Measurements from ENCODE around the gene OCRL.

OCRL gene

DNA sequence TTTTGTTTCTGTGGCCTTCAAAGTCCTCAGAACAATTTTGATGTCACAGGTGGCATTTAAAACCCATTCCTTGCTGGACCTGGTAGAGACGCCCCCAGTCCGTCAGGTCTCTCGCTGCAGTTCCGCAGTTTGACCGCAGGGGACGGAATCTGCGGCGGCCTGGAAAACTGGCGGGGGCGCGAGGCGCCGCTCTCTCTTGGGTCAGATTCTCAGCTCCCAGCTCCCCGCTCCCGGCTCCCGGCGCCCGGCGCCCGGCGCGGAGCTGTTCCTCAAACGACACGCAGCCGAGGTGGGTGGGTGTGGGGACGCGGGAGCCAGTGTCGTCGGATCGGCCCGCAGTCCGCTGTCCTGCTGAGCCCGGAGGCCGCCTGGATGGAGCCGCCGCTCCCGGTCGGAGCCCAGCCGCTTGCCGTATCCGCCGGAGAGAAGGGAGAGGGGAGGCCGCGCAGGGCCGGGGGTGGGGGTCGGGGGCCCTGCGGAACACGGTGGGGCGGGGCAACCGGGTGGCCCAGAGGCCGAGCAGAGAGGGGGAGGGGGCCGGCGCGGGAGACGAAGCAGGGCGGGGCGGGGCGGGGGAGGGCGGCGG lies at the start of gene OCRL:
Gene OCRL, plus strand, starts transcription at position 192 of the 586 bp plus-strand sequence. Its CDS starts 181 bp downstream, at position 373.
- DNase-seq (ENCODE audit: low read depth in 3 of 3) = peak; percentile 18 to 20 (median 18)

GRCh38 chrX:129490330-129490729 lies 49.7 kb upstream of the OCRL start:
- DNase-seq (ENCODE audit: low read depth in 3 of 3) = no peak

GRCh38 chrX:129493643-129494042 lies 46.4 kb upstream of the OCRL start:
- DNase-seq (ENCODE audit: low read depth in 3 of 3) = no peak

DNA sequence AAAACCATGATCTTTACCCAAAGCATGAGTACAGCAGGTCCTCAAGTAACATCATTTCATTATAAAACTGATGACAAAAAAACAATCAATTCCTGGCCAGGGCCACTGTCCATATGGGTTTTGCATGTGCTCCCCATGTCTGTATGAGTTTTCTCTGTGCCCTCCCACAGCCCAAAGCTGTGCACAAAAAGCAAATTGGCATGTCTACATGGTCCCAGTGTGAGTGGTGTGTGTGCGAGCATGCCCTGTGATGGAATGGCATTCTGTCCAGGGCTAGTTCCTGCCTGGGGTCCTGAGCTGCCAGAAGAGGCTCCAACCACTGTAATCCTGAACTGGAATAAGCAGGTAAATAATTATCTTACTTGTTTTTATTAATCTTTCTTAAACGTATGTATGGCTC lies 45.2 kb upstream of the OCRL start:
- DNase-seq (ENCODE audit: low read depth in 3 of 3) = no peak

DNA sequence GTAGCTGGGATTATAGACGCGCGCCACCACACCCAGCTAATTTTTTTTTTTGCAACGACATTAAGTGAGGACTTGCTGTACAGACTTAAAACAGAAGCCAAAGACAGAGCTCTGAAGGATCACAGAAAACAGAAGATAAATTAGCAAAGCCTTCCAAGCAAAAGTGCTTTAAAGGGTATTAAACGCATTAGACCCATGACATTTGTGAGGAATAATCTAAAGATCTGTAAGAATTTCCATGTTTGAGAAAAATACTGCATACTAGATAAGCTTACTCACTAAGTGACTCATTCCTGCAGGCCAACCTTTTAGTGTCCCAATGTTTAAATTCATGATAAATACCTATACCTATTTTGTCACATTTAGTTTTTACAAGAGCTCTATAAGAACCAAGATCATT lies 44.2 kb upstream of the OCRL start:
- DNase-seq (ENCODE audit: low read depth in 3 of 3) = no peak

- DNase-seq (ENCODE audit: low read depth in 3 of 3) = no peak
These were observed 43.4 kb upstream of the OCRL start for GRCh38 chrX:129496625-129497024.

- DNase-seq (ENCODE audit: low read depth in 3 of 3) = no peak
These were observed 42.8 kb upstream of the OCRL start for GRCh38 chrX:129497146-129497843.

GRCh38 chrX:129510331-129510730 lies 29.7 kb upstream of the OCRL start:
- DNase-seq (ENCODE audit: low read depth in 3 of 3) = no peak

DNA sequence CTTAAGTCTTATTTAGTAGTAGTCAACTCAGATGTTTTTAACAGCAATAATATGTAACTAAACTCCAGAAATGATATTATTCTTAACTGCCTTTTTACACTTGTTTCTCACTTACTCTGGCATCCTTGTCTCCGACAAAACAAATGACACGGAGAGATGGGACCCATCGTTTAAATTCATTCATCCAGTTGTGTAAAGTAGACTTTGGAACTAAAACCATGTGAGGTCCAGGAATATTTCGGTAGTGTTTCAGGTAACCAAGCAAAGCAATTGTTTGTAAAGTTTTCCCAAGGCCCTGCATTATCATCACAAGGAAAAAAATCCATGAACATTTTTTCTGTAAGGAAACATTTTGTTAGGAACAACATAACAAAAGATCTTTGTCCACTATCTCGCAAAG lies 28.4 kb upstream of the OCRL start:
- DNase-seq (ENCODE audit: low read depth in 3 of 3) = no peak

GRCh38 chrX:129512409-129512808 lies 27.6 kb upstream of the OCRL start:
- no peak for DNase-seq (ENCODE audit: low read depth in 3 of 3)

- no peak for DNase-seq (ENCODE audit: low read depth in 3 of 3)
These were observed 23.7 kb upstream of the OCRL start for GRCh38 chrX:129516402-129516801.

GRCh38 chrX:129520151-129520550 lies 19.9 kb upstream of the OCRL start:
- no peak for DNase-seq (ENCODE audit: low read depth in 3 of 3)

DNA sequence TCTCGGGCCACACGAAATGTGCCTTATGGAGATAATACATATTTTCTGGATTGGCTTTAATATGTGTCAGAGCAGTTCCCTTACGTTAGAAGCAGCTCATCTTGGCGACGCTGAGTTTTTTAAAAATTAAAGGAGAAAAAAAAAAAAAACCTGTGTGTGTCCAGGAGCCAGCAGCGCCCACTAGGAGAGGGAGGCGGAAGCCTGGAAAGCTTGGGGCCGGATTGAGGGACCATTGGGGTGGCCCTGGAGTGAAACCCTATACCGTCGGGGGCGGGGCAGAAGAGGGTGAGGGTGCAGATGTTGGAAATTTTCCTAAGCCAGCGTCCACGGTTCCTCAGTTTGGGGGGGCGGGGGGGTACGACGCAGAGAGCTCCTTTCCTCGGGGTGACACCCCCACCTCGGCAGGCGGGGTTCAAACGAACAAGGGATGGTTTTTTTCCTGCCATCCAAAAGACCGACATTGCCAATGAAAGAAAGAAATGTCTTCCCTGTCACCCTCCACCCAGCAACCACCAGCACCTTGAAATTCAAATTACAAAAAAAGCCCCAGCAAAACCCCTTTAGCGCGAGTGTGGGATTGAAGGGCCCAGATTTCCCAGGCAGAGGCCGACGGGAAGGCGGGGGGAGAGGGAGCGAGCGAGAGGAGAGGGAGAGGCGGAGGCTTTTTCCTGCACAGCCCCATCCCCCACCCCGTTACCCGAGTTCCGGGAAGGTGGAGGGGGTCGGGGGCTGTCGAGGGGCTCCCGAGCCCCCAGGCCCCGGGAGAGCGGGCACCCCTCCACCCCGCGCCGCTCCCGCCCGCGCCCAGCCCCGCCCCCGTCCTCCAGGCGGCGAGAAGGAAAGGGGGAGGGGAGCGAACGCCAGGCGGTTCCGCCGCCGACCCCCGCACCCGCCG lies 17.6 kb upstream of the OCRL start:
- DNase-seq (ENCODE audit: low read depth in 3 of 3) = no peak

DNA sequence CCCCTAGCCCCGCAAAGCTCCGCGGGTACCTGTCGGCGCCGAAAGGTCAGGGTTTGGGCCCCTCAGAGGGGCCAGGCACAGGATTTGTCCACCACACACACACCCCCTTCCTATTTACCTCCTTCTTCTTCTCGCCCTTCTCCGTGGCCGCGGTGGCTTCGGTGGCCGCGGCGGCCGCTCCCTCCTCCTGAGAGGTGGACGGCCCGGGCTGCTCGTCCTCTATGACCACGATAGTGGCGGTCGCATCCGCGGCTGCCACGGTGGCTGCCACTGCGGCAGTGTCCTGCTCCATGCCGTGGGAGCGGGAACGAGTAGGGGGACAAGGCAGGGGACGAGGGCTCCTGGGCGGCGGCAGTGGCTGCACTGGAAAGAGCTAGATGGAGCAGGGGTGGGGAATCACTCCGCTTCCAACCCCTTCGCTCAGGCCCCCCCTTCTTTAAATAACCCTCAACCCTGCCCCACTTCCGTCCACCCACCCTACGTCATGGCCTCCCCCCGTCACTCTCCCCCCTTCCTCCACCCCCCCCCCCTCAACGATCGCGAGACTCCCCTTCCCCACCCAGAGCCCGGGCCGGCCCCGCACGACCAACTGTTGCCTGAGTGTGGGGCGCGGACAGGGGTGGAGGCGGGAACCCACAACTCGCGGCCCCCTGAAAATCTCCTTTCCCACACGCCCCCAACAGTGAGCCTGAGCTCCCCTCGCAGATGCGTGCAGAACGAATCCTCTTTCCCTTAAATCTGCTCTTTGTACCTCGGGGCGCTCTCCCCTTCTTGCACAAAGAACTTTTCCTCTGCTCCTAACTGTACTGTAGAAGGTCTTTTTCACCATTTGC lies 16.8 kb upstream of the OCRL start, which contains the start of gene SMARCA1:
Gene SMARCA1, minus strand, starts transcription at position 412 of the 833 bp plus-strand sequence. Its CDS starts 120 bp downstream, at position 292.
- no peak for DNase-seq (ENCODE audit: low read depth in 3 of 3)

GRCh38 chrX:129524250-129524850 lies 15.7 kb upstream of the OCRL start:
- DNase-seq (ENCODE audit: low read depth in 3 of 3) = no peak

DNA sequence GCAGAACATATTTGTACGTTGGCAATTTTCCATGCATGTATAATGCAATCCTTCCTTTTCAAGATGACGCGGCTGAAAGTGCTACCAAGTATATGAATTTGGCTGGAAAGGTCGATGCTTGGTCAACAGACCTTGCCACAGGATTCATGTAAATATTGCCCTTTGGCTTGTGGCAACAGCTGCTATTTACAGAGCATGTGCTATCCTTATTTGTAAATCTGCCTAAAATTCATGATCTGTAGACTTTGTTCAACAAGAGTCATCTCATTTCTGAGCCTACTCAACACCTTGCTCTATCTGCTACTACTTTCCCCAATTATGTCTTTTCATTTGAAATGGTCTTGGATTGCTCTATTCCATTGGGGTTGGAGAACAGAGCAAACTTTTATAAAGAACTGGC lies 14.9 kb upstream of the OCRL start:
- no peak for DNase-seq (ENCODE audit: low read depth in 3 of 3)

GRCh38 chrX:129525896-129526295 lies 14.2 kb upstream of the OCRL start:
- no peak for DNase-seq (ENCODE audit: low read depth in 3 of 3)

DNA sequence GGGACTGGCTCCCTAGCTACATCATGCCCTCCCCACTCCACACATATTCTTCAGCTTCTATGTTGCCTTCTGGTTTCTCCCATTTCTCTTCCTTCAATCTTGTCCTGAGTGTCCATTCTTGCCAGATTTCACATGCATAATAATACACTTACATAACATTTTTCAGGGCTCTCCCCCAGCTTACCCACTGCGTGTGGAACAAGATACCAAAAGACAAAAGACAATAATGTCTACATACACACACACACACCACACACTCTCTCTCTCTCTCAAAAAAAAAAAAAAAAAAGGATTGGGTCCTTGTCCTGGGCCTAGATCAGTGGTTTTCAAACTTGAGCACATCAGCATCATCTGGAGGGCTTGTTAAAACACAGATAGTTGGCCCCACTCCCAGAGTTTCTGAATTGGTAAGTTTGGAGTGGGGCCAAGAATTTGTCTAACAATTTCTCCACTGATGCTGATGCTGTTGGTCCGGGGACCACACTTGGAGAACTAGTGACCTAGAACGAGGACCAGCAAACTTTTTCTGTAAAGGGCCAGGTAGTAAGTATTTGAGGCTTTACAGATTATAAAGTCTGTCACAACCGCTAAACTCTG lies 10.3 kb upstream of the OCRL start:
- DNase-seq (ENCODE audit: low read depth in 3 of 3) = no peak

DNA sequence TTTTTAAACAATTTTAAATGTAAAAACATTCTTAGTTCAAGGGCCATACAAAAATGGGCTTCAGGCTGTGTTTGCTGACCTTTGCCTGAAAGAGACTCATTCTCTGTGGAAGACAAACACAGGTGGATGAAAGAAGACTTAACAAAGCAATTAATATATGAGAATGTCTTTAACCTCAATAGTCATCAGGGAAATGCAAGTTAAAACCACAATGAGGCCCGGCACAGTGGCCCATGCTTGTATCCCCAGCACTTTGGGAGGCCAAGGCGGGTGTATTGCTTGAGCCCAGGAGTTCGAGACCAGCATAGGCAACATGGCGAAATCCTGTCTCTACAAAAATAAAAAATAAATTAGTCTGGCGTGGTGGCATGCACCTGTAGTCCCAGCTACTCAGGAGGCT lies 9.6 kb upstream of the OCRL start:
- no peak for DNase-seq (ENCODE audit: low read depth in 3 of 3)

DNA sequence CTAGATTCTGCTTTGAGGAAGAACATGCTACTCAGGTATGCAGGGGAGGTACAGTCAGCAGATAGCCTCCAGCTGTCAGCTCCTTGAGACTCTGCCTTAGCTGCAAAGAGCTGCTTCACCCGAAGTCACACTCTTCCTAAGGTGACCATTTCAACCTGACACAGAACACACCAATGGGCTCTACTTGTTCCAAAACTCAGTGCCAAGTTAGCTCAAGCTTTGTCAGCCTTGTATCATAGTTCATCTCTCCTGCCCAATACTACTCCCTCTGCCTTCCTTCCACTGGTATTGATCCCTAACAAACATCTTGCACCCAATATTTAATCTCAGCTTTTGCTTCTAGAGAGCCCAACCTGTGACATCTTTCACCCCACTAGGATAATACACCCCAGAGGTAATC lies 8.9 kb upstream of the OCRL start:
- no peak for DNase-seq (ENCODE audit: low read depth in 3 of 3)

Data from stimulated activated CD4-positive, alpha-beta T cell treated with anti-CD3 and anti-CD28 coated beads, TNF-alpha, amount 100 ng/mL, for 4 hours (primary cell).